ENCODE measurements around the gene CCDC32.
A peak's percentile ranks its signal among the peaks of the same experiment; 100 is the strongest.

The CCDC32 gene

DNA sequence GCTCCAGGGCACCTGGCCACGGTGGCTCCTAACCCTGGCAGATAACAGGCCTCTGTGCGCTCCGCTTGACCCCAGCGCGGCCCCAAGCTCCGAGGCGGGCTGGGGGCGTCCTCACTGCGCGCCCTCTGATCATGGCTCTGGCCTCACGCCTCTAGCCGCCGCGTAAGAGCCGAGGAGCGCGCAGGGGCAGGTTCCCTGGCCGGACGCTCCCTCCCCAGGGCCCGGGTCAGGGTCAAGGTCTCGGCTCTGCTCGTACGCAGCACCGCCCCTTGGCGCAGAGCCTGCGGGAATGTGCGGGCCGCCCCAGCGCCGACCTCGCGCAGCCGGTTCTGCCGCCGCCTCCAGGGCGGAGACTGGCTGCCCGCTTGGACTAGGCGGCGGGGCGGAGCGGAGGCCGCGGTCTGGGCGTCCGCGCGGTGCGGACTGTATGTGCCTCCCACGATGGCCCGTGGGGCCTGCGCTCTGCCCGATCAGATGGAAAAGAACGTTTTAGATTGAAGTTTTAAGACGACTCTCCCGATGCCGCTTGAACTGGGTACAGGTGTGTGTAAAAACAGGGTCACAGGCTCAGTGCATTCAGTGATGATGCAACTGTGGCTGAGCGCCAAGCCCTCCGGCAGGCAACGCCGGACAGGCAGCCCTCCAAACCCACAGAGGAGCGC, 53.2 kb downstream of the CCDC32 start:
- DNase-seq = peak; percentile 68

DNA sequence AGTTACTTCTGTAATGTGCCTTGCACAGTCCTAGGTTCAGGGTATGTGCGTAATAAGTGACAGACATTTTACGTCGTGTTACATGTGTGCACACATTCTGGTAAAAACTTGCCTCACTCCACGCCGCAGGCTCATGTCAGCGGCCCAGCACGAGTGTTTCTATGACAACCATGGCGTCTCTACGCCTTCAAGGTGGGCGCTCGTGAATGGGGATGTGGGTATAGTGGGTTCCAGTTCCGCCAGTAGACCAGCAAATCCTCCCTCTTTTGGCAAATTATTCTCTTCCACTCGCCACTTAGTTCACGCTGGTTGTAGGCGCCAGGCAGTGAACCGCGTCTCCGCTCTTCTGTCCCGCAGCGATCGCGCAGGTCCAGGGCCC, 53.8 kb downstream of the CCDC32 start:
- DNase-seq = no peak

DNA sequence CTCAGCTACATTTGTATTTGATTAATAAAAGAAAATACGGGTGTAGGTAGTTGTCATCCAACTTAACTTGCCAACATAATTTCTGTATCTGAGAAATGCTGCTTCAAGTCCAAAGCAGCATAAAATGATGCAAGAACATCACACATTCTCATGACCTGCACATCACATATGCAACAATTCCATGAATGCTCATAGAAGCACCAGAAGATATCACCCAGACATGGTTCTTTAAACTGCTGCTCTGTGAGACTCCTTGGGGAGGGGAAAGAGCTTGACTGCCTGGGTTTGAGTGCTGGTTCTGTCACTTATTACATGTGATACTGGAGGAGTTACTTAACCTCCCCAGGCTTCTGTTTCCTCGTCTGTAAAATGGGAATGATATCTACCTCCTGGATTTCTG, 54.6 kb downstream of the CCDC32 start:
- DNase-seq = no peak

DNA sequence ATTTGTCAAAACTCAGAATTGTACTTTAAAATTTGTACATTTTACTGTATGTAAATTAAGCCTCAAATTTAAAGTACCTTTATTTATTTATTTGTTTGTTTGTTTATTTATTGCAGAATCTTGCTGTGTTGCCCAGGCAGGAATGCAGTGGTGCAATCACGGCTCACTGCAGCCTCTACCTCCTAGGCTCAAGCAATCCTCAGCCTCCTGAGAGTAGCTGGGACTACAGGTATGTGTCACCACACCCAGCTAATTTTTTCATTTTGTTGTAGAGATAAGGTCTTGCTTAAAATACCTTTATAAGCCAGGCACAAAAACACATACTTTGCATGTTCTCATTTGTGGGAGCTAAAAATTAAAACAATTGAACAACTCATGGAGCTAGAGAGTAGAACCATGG, 56.6 kb downstream of the CCDC32 start:
- no peak for DNase-seq

DNA sequence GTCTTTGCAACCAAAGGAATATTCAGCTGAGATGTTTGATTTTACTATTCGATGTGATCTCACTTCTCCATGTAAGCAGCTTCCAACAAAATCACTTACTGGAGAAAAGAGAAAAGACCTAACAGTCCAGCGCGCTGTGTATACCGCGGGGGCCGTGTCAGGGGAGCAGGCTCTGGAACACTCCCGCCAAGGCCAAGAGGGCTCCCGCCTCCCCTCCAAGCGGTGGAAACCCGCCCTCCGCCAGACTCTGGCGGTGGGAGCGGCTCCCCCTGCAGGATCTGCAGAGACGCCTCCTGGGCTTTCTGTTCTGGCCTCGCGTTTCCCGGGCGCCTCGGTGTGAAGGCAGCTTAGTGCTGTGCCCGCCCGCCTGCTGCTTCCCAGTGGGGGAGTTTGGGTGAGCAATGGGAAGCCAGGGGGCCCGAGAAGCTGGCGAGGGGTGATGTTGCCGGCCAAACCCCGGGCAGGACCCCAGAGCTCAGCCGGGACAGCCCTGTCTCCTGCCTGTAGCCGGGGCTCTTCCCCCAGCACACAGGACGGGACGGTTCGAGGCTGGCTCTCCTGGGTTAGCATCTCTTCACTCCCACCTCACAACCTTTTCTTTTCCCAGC, 57.8 kb downstream of the CCDC32 start:
- DNase-seq = peak; percentile 83

Data from right forelimb (tissue), 1 donor.